Glomerular visceral epithelial cell (primary cell): Measurements from ENCODE around the gene TRAP1.

ENCODE experiments used
- DNase-seq: peaks from one replicate; pipeline ENCODE4 v3.0.0-alpha.2; 2016; ENCODE audit errors: extremely low spot score

TRAP1 gene

GRCh38 chr16:3713587-3714242, 3.6 kb downstream of the TRAP1 start:
- no peak for DNase-seq

DNA sequence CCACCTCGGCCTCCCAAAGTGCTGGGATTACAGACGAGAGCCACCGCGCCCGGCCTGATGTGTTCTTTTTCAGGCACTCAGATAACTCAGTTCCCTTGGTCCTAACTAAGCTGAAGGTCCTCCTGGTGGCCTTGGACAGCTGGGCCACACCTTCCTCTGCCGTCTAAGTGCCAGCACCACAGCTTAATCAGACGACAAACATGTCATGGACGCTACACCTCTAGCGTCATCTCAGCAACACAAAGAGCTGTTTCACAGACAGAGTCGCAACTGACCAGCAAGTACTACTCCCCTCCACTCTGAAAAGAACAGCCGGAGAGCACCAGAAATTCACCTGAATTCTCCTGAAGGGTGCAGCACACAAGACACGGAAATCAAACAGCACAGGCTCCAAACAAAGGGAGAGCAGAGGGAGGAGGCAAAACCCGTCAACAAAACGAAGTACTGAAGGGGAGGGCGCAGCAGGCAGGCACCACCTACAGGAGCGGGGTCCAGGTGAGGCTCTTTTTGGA, 4.4 kb downstream of the TRAP1 start:
- no peak for DNase-seq

- DNase-seq = no peak
Observed at GRCh38 chr16:3706253-3707012, 10.9 kb downstream of the TRAP1 start.

- DNase-seq = no peak
Observed at GRCh38 chr16:3702082-3702481, 15.2 kb downstream of the TRAP1 start.

DNA sequence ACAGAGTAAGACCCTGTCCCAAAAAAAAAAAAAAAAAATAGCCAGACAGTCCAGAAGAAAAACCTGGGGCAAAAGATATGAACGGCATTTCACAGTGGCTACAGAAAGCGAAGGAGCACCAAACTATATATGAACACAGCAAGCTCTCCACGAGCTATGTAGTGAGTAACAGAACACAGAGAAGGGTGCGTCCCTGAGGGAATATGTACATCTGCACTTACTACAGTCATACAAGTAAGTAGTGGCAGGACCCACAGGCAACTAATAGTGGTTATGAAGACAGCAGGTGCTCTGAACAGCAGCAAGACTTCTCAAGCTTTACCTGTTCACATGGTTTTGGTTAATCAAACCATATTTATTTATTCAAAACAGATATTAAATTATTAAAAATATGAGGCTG, 15.8 kb downstream of the TRAP1 start:
- no peak for DNase-seq

DNA sequence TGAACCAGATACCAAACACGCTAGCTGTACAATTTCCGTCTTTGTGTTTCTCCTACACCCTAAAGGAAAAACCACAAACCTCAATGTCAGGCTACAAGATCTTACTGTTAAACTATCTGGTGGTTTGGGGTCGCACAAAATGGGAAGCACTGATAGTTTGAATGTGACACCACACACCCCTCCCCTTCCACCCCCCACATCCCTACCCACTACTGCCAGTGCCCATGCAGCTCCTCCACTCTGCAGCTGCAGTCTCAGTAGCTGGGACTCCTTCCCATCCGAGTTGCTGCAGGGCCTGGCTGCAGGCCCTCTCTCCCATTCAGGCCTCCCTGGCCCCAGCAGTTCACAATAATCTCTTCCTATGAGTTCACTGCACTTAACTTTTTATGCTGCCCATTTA, 18.4 kb downstream of the TRAP1 start:
- DNase-seq = peak; percentile 10

DNA sequence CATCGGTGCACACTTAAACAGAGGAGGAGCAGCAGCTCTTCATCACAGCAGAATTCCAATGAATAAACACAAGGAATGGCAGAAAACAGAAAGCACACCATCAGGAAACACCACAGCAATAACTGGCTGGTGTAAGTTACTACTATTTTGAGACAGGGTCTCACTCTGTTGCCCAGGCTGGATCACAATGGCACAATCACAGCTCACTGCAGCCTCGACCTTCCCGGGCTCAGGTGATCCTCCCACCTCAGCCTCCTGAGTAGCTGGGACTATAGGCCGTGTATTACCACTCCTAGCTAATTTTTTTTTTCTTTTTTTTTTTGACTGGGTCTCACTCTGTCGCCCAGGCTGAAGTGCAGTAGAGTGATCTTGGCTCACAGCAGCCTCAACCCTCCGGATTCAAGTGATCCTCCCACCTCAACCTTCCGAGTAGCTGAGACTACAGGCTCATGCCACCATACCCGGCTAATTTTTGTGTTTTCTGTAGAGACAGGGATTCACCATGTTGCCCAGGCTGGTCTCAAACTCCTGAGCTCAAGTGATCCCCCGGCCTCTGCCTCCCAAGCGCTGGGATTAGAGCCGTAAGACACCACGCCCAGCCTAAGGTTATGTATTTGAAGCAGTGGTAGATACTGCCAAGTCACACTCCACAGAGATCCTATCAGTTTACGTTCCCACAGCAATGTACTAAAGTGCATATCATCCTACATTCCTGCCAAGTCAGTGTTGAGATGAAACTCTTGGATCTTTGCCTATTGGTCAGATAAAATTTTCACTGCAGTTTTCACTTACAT, 20.7 kb downstream of the TRAP1 start:
- DNase-seq = peak; percentile 49

DNA sequence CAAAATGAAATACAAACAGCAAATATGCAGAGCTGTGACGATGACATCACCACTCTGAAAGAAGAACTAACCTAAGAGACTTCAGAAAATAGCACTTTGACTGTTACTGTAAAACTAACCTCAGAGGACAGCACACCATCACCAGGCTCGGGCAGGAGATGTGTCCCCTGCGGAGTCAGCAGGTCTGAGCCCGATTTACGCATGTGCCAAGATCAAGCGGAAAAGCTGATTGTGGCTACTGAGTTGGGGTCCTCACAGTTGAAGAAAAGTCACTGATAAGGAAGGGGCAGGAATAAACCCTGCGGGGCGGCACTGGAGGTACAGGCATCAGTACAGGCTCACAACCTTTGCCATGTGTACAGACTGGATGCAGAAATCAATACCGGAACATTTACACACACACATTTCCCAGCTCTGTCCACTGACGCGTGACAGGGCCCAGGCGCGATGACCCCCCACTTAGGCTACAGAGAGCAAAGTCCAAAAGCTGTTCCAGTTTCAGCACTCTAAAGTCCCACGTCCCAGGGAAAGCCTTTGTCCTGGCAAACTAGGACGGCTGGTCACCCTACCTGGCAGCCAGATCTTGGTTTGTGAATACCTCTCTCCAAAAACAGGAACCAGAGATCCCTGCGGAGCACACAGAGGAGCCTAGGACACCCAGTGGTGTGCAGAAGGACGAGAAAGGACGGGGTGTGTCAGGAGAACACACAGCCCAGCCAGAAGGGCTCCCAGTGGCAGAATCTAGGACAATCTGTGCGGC, 21.5 kb downstream of the TRAP1 start:
- DNase-seq = peak; percentile 62

DNA sequence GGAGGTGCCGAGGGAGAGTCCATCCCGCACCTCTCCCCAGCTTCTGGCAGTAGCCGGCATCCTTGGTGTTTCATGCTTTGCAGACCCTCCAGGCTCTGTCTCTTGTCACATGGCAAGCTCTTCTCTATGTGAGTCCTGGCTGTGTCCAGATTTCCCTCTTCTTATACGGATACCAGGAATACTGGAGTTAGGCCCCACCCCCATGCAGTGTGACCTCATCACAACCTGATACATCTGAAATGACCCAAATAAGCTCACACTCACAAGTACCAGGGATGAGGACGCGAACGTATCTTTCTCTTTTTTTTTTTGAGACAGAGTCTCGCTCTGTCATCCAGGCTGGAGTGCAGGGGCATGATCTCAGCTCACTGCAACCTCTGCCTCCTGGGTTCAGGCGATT, 23.3 kb downstream of the TRAP1 start:
- DNase-seq = no peak

- DNase-seq = no peak
Observed at GRCh38 chr16:3691761-3692160, 25.6 kb downstream of the TRAP1 start.

DNA sequence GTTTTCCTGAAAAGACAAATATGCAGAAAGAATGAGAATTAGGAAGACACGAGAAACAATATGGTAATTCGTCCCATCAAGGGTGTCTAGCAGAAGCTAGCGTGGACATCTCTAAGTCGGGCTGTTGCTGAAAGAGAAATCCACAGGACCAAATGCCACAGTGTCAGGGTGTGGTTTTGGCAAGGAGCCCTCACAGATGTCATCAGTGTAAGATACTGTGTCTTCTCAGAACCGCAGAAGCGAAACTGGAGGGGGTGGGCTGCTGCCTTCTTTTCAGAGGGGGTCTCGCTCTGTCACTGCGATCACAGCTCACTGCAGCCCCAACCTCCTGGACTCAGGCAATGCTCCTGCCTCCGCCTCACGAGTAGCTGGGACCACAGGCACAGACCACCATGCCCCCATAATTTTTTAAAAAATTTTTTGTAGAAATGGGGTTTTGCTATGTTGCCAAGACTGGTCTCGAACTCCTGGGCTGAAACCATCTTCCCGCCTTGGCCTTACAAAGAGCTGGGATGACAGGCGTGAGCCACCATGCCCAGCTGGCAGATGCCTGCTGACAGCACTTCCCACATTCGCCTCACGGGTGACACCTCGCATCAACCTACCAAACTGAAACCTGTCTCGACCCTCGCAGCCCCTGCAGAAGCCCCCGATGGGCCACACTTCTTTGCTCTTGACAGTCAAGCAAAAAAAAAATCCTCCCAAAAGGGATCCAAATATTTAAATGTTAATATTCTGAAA, 26.2 kb downstream of the TRAP1 start:
- DNase-seq = no peak

DNA sequence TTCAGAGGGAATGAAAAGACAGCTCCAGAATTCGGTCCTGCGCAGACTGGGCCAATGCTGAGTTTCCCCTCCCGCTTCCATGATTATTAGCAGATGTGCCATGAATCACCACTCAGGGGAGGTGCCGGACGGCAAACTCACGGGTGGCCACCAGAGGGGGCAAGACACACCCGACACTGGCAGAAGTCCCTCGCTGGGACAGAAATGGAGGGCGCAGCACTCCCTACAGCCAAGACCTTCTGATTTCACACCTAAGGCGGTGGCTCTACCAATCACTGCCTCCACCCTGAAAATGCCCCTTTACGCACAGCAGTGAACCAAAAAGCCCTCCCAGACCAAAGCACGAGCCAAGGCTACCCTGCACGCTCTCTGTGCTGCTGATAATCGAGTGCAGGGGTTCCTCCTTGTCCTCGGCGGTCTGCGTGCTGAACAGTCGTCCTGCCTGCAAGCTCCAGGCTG, 26.8 kb downstream of the TRAP1 start:
- peak; percentile 86 for DNase-seq

DNA sequence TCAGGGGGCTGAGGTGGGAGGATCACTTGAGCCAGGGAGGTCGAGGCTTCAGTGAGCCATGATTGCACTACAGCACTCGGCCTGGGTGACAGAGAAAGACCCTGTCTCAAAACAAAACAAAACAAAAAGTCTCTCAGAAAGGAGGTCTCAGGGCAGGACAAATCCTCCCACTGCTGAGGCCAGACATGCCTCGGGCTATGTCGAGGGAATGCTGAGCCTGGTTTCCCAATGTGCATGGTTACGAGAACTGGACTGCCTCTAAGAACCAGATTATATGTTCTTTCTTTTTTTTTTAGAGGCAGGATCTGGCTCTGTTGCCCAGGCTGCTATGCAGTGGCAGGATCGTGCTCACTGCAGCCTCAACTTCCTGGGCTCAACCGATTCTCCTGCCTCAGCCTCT, 27.6 kb downstream of the TRAP1 start:
- DNase-seq = no peak

DNA sequence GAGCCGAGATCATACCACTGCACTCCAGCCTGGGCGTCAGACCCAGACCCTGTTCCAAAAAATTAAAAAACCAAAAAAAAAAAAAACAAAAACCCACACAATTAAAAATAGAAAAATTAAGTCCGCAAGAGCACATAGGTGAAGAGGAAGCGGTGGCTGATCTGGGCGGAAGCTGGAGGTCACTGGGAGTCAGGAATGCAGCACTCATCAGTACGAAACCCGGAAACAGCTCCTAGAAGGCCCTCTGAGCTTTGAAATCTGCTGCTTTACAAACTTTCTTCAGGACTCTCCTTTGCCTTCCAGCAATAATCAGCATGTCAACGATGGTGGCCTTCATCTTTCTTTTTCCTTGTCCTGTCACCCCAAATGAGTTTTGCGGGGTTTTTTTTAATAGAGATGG, 29.5 kb downstream of the TRAP1 start:
- DNase-seq = no peak

DNA sequence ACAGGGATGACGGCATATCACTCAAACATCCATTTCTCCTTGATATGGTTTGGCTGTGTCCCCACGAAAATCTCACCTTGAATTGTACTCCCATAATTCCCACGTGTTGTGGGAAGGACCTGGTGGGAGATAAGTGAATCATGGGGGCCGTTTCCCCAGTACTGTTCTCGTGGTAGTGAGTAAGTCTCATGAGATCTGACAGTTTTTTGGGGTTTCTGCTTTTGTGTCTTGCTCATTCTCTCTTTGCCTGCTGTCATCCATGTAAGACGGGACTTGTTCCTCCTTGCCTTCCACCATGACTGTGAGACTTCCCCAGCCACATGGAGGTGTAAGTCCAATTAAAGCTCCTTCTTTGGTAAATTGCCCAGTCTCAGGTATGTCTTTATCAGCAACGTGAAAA, 30.3 kb downstream of the TRAP1 start:
- DNase-seq = no peak

GRCh38 chr16:3681206-3681605, 36.1 kb downstream of the TRAP1 start:
- no peak for DNase-seq

GRCh38 chr16:3677994-3678393, 39.3 kb downstream of the TRAP1 start:
- no peak for DNase-seq

DNA sequence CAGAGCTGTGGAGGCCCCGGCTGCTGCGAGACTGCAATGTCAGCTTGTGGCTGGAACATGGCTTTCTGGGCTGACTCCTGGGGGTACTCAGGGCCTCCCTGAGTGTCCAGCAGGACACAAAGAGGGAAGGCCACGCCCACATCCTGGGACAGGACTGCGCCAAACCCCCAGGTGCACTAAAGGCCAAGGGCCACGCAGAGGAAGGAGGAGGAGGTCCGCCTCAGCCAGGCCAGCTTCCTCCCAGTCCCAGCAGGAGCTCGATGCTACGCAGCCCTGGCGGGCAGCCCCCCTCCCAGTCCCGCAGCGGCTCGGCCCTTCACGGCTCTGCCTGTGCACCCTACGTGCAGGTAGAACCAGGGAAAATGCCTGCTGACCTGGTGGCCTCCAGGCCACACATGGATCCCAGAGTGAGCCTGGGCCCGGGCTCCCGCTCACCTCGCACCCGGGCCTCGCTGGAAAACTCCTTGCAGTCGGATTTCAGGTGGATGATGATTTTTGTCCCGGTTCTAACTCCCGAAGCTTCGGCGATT, 41.7 kb downstream of the TRAP1 start:
- DNase-seq = no peak

DNA sequence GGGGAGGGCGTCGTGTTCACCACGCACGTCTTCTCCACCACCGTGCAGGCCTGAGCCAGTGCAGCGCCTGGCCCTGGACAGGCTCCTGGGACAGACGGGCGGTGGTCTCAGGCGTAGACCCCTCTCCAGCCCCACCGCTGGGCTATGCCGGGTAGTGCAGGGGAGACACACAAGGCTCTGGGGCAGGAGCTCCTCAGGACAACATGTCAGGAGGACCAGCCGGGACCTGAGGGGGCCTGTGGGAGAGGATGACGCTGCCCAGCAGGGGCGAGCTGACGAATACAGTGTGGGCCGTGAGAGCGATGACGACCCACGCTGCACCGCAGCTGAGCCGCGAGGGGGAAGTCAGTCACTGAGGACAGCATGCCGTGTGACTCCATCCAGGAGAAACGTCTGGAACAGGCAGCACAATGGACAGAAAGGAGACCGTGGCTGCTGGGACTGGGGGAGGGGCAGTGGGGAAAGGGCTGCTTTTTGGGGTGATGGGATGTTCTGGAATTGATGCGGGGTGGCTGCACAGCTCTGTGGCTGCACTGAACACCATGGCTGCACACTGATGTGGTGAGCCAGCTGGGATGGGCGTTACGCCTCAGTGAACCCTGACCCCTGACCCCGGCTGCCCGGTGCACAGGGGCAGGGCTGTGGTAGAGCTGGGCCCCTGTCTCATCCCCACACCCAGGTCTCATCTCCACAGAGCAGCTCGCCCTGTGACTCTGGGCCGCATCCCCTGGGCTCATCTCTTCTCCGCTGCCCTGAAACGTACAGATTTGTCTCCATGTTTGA, 42.6 kb downstream of the TRAP1 start:
- DNase-seq = no peak
